RWPE1 (cell line): Measurements from ENCODE around the gene TMEM108.

Experiments used
- CTCF ChIA-PET: fragments of 350-600 bp; sonication (Branson Sonifier 250); formaldehyde crosslinking; extraction: SDS; loops from one replicate; lab custom pipeline; 2021; lab: Yijun Ruan, JAX
- POLR2A ChIA-PET: fragments of 400-600 bp; formaldehyde crosslinking; extraction: SDS; loops from one replicate; lab custom pipeline; 2020; ENCODE audit warnings: antibody characterized with exemption; ENCODE audit not compliant: low non-redundant PET; lab: Yijun Ruan, JAX
- DNase-seq: peaks from one replicate; pipeline ENCODE4 v3.0.0; 2012; ENCODE audit warnings: low spot score
- H3K27ac ChIP-seq: fragments of 450-650 bp; 2 replicates; pipeline ENCODE4 v1.5.1; 2017
- CTCF ChIP-seq: fragments of 450-650 bp; conservative IDR thresholded peaks from 2 replicates; pipeline ENCODE4 v1.5.1; 2017; ENCODE audit warnings: low read depth, mild to moderate bottlenecking

TMEM108 gene

GRCh38 chr3:133330065-133330464 lies 291.9 kb downstream of the TMEM108 start:
- no peak for TF ChIP-seq CTCF
- DNase-seq: no peak
- no peak overlapping the region for H3K27ac ChIP-seq
- ChIA-PET POLR2A (no interaction called here), CTCF (no interaction called here)

- DNase-seq: no peak
- no peak for TF ChIP-seq CTCF
- CTCF ChIA-PET: no interaction called here
- H3K27ac ChIP-seq: no peak overlapping the region
- POLR2A ChIA-PET: no interaction called here
Observed at GRCh38 chr3:133330522-133330921, 292.3 kb downstream of the TMEM108 start.

- POLR2A ChIA-PET: no interaction called here
- CTCF ChIA-PET: no interaction called here
- no peak overlapping the region for H3K27ac ChIP-seq
- TF ChIP-seq CTCF: no peak
- no peak for DNase-seq
Observed at GRCh38 chr3:133354721-133355120, 316.5 kb downstream of the TMEM108 start.

- H3K27ac ChIP-seq: no peak overlapping the region
- ChIA-PET CTCF (no interaction called here), POLR2A (no interaction called here)
- no peak for TF ChIP-seq CTCF
- DNase-seq: no peak
Observed at GRCh38 chr3:133360476-133360875, 322.3 kb downstream of the TMEM108 start.

GRCh38 chr3:133361011-133361410 lies 322.8 kb downstream of the TMEM108 start:
- TF ChIP-seq CTCF: no peak
- ChIA-PET CTCF (no interaction called here), POLR2A (no interaction called here)
- no peak overlapping the region for H3K27ac ChIP-seq
- no peak for DNase-seq

- H3K27ac ChIP-seq: no peak overlapping the region
- CTCF ChIA-PET: no interaction called here
- TF ChIP-seq CTCF: no peak
- POLR2A ChIA-PET: no interaction called here
- DNase-seq: no peak
Observed at GRCh38 chr3:133361435-133361834, 323.2 kb downstream of the TMEM108 start.

GRCh38 chr3:133362539-133362938 lies 324.3 kb downstream of the TMEM108 start:
- no peak for DNase-seq
- TF ChIP-seq CTCF: no peak
- POLR2A ChIA-PET: no interaction called here
- CTCF ChIA-PET: no interaction called here
- H3K27ac ChIP-seq: no peak overlapping the region
